ENCODE results near the gene TNN. TPM values are rescaled to one million over a fixed set of nuclear protein-coding genes. Genes with fewer than 3 reads are reported as not detected.

TNN gene
- total RNA-seq, 3 donors from 2014 or later, result 0.06 TPM; not detected in 2

DNA sequence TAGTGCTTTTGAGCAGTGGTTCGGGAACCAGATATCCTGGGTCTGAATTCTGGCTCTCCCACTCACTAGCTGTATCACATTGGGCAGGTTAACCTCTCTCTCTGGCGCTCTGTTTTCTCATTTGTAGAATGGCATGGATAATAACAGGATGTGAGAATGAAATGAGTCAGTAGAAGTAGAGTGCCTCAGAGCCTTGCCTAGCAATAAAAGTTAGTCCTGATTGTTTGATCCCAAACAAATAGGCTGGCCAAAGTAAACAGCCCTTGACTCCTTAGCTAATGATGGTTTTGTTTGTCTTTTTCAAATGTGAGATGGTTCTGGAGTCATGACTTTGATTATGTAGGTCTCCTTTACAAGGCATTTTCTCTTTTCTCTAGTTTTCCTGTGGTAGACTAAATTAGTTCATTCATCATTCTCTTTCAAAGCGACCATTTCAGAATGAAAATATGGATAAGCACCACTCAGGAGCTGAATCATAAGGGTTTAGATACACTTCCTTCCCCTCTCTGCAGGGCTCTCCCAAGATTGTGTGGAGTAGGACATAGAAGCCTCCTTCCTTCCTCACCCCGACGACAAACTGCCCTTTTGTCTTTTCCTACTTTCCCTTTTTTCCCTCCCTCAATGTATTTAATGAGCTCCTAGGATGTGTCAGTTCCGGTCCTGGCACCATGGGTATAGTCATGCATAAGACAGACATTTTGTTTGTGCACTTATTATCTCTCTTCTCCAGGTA is 101.8 kb downstream of the TNN start:
- peak in 1 of 3 donors; percentile 22 for DNase-seq
- H3K4me1 ChIP-seq (ENCODE audit: low read depth), result peaks cover 9% of the 10 kb centered on the region
- peaks cover 5% of the 10 kb centered on the region for H3K36me3 ChIP-seq (ENCODE audit: low read depth)
- no peaks in the 10 kb centered on the region for H3K9me3 ChIP-seq
- ATAC-seq, result peak; percentile 88
- H3K4me3 ChIP-seq, result no peak overlapping the region
- TF ChIP-seq, protein P1, sequence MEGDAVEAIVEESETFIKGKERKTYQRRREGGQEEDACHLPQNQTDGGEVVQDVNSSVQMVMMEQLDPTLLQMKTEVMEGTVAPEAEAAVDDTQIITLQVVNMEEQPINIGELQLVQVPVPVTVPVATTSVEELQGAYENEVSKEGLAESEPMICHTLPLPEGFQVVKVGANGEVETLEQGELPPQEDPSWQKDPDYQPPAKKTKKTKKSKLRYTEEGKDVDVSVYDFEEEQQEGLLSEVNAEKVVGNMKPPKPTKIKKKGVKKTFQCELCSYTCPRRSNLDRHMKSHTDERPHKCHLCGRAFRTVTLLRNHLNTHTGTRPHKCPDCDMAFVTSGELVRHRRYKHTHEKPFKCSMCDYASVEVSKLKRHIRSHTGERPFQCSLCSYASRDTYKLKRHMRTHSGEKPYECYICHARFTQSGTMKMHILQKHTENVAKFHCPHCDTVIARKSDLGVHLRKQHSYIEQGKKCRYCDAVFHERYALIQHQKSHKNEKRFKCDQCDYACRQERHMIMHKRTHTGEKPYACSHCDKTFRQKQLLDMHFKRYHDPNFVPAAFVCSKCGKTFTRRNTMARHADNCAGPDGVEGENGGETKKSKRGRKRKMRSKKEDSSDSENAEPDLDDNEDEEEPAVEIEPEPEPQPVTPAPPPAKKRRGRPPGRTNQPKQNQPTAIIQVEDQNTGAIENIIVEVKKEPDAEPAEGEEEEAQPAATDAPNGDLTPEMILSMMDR (IDR thresholded peaks at IDR 0.05), result no peak
- intact Hi-C loops (cut with DNase I, micrococcal nuclease), result no loop called here

DNA sequence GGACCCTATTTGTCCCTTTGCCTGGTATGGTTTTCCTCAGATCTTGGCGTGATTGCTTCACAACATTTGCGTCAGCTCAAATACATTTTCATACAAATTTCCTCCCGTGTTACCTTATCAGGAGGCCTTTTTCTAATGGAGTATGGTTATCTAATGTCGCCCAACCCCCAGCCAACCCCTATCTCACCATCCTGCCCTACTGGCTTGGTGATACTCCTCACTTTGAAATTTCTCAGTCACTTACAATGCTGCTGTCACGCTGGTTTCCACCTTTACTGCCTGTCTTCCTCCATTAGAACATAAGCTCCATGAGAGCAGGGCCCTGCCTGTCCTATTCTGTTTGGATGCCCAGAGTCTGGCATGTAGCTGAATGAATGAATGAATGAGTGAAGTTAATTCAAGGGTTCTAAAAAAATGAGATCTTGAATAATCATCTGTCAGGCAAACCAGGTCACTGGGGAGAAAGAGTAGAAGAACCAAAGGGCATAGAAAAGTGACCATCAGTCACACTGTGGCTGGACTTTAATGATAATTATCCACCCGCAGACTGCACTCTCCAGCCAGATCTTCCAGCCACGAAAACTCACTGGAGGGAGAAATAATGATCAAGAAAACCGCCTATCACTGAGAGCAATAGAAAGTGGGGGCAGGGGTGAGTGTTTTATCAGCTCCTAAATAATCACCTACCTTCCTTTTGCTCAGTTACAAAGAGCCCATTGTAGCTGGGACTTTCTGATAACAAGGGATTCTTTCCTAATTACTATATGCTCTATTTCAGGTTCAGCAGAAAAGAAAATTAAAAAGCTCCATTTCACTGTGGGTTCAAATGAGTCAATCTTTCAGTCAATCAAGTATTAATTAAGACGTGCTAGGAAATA is 103.6 kb downstream of the TNN start:
- Histone ChIP-seq H3K9me3 (no peaks in the 10 kb centered on the region), H3K4me3 (no peak overlapping the region), H3K36me3 (ENCODE audit: low read depth) (no peaks in the 10 kb centered on the region), H3K4me1 (ENCODE audit: low read depth) (peaks cover 13% of the 10 kb centered on the region)
- intact Hi-C loops (cut with DNase I, micrococcal nuclease), result no loop called here
- ATAC-seq (no peak), DNase-seq (no peak)
- TF ChIP-seq, protein P1 (IDR thresholded peaks at IDR 0.05), result no peak

DNA sequence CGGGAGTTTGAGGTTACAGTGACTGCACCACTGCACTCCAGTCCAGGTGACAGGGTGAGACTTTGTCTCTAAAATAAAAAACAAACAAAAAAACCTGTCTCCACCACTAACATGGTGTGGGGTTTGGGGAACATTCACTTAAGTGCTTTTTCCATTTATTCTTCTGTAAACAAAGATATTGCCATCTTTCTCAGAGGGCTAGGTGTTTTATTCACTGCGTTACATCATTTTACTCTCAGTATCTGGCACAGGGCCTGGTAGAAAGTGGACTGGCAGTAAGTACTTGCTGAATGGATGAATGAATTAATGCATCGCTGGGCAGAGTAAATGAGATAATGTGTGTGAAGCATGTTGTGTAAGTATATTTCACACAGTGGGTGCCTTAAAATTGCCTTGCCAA is 104.9 kb downstream of the TNN start:
- intact Hi-C loops (cut with DNase I, micrococcal nuclease), result no loop called here
- TF ChIP-seq, protein P1 (IDR thresholded peaks at IDR 0.05), result no peak
- DNase-seq, result no peak
- peaks cover 13% of the 10 kb centered on the region for H3K4me1 ChIP-seq (ENCODE audit: low read depth)
- H3K4me3 ChIP-seq, result no peak overlapping the region
- no peaks in the 10 kb centered on the region for H3K36me3 ChIP-seq (ENCODE audit: low read depth)
- no peaks in the 10 kb centered on the region for H3K9me3 ChIP-seq
- ATAC-seq, result no peak

DNA sequence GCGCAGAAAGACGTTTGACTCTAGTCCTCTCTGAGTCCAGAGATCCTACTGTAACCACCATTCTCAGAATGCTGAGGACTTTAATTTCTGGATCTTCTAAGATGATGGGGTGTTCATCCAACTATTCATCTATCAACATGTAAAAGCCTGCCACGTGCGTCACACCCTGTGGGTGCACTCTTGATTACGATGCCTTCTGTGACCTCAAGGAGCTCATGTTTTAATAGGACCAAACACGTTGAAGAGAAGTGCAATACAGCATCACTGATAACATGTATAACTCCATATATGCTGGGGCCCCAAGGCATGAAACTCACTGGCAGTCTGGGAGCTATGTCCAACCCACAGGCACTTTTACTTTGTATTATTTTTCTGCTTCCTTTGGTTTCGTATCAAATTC is 105.9 kb downstream of the TNN start:
- ATAC-seq (no peak), DNase-seq (no peak)
- TF ChIP-seq, protein P1 (IDR thresholded peaks at IDR 0.05), result no peak
- Histone ChIP-seq H3K36me3 (ENCODE audit: low read depth) (no peaks in the 10 kb centered on the region), H3K4me1 (ENCODE audit: low read depth) (peaks cover 13% of the 10 kb centered on the region), H3K4me3 (no peak overlapping the region), H3K9me3 (no peaks in the 10 kb centered on the region)
- intact Hi-C loops (cut with DNase I, micrococcal nuclease), result no loop called here

DNA sequence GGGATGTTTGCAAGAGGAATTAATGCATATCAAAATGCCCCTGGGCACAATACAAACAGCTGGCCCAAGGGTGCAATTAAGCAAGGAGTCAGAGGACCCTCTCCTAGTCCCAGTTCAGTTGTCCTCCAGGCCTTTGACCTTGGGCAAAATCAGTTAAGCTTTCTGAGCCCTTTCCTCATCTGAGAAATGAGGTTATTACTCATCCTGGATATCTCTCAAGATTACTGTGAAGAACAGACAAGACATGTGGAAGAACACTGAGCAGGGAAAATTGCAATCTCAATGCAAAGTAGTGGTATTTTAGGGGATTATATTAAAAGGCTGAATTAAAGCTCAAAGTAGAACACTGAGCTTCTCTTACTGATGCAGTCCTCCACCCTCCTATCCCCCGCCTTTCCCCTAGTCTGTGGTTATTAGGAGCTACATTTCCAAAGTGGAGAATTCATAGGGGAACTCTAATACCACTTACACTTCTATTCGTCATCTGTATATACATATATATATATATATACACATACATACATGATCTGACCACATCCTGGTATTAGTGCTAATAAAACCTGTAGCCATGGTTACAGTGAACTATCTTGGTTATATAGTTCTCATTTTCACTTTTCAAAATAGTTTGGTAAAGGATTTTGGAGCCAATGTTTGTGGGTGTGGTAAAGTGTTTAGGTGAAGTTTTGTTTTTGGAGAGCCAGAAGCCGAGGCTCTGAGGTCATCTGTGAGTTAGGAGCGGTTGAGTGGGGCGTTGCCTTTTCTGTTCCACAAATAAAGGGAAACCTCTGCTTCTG is 106.9 kb downstream of the TNN start:
- intact Hi-C loops (cut with DNase I, micrococcal nuclease), result no loop called here
- Histone ChIP-seq H3K4me3 (no peak overlapping the region), H3K9me3 (no peaks in the 10 kb centered on the region), H3K36me3 (ENCODE audit: low read depth) (no peaks in the 10 kb centered on the region), H3K4me1 (ENCODE audit: low read depth) (peaks cover 6% of the 10 kb centered on the region)
- TF ChIP-seq, protein P1 (IDR thresholded peaks at IDR 0.05), result no peak
- ATAC-seq (no peak), DNase-seq (no peak)

All from mucosa of descending colon (tissue), 3 donors.